Neuron (in vitro differentiated cells): Measurements from ENCODE around the gene FANCG.

Experiments
- H2AFZ ChIP-seq: one replicate; pipeline ENCODE4 v1.6.1; 2013; ENCODE audit warnings: low read depth, mild to moderate bottlenecking, inconsistent platforms, low read length, moderate library complexity
- H3K27me3 ChIP-seq: one replicate; pipeline ENCODE4 v1.6.1; 2013; ENCODE audit warnings: low read length; ENCODE audit not compliant: insufficient read depth
- H3K36me3 ChIP-seq: one replicate; pipeline ENCODE4 v1.6.1; 2013; ENCODE audit warnings: low read length; ENCODE audit not compliant: insufficient read depth
- H3K4me1 ChIP-seq: one replicate; pipeline ENCODE4 v1.6.1; 2013; ENCODE audit warnings: low read length; ENCODE audit not compliant: insufficient read depth
- H3K4me3 ChIP-seq: 2 replicates; pipeline ENCODE4 v1.5.1; 2013; ENCODE audit warnings: mild to moderate bottlenecking, low read length, moderate library complexity
- H3K9me3 ChIP-seq: one replicate; pipeline ENCODE4 v1.6.1; 2013; ENCODE audit warnings: low read length

Gene FANCG

DNA sequence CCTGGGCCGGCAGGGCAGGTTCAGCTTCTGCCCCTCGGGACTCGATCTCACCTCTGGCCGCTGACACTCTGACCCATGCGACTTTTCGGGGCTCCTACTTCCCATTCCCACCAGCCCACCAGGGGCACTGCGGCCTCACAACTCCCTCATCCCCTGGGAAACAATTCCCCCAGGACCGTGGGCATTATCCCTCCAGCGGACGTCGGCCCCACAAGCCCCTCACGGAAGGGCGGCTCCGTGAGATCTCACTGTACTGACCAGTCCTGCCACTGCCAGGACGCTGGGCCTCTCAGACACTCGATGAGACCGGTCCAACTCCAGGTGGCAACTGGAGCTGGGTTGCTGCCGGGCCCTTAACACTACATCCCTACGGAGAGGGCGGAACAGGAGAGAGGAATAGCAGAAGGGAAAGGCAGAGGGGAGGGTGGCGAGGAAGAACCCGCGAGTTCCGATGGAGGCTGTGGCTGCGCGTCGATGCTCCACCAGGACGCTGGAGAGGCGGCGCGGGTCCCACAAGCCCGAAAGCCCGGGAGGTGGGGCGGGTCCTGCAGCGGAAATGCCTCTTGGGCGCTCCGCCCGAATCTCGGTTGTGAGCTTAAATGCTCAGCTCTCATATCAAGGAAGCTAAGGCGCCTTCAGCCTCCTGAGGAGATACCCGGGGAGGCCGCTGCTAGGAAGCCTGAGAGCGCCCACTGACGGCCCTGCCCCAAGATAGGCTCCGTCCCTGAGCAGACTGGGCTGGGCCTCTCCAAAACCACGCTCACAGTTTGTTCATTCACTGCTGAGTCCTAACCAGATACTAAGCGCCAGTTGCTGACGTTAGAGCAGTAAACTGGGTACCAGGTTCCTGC, 43.7 kb downstream of the FANCG start:
- no peak overlapping the region for H3K4me3 ChIP-seq
- H3K27me3 ChIP-seq: no peaks in the 10 kb centered on the region
- no peak overlapping the region for H2AFZ ChIP-seq
- peaks cover 2% of the 10 kb centered on the region for H3K9me3 ChIP-seq
- H3K36me3 ChIP-seq: peaks cover 16% of the 10 kb centered on the region
- no peaks in the 10 kb centered on the region for H3K4me1 ChIP-seq

GRCh38 chr9:35033101-35033500, 46.6 kb downstream of the FANCG start:
- no peaks in the 10 kb centered on the region for H3K4me1 ChIP-seq

GRCh38 chr9:35029852-35030251, 49.9 kb downstream of the FANCG start:
- Histone ChIP-seq H3K36me3 (peaks cover 9% of the 10 kb centered on the region), H3K4me3 (no peak overlapping the region), H3K4me1 (no peaks in the 10 kb centered on the region), H3K9me3 (peaks cover 6% of the 10 kb centered on the region), H2AFZ (no peak overlapping the region), H3K27me3 (no peaks in the 10 kb centered on the region)

More at GRCh38 chr9:35033101-35033500, 46.6 kb downstream of the FANCG start:
- peaks cover 6% of the 10 kb centered on the region for H3K9me3 ChIP-seq
- no peak overlapping the region for H2AFZ ChIP-seq
- no peak overlapping the region for H3K4me3 ChIP-seq
- no peaks in the 10 kb centered on the region for H3K27me3 ChIP-seq
- H3K36me3 ChIP-seq: peaks cover 14% of the 10 kb centered on the region

DNA sequence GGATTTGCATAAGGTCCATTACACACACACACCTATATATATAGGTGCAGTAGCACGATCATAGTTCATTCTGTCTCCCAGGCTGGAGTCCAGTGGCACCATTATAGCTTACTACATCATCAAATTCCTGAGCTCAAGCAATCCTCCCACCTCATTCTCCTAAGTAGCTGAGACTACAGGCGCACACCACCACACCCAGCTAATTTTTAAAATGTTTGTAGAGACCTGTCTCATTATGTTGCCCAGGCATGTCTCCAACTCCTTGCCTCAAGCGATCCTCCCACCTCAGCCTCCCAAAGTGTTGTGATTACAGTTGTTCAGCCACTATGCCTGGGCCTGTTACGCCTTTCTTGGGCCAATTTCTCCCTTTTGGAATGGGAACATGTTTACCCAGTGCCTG, 50.5 kb downstream of the FANCG start:
- Histone ChIP-seq H3K36me3 (peaks cover 9% of the 10 kb centered on the region), H3K27me3 (no peaks in the 10 kb centered on the region), H2AFZ (no peak overlapping the region), H3K4me1 (no peaks in the 10 kb centered on the region), H3K4me3 (no peak overlapping the region), H3K9me3 (peaks cover 6% of the 10 kb centered on the region)

DNA sequence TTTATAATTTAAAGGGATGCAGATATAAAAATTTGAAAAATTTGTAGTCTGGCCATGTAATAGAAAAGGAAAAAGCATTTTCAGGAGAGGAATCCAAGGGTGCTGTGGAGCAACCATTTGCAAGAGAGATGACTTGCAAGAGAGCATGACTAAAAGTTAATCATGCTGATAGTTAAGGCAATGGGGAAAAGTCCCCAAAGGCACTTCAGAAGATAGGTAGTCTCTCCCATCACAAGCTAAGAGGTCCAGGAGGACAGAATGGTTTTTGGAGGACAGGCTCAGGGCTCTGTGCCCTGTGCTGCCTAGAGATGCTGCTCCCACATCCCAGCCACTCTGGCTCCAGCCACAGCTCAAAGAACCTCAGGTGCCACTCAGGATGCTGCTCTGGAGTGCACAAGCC, 51.4 kb downstream of the FANCG start:
- H3K36me3 ChIP-seq: peaks cover 9% of the 10 kb centered on the region
- no peak overlapping the region for H2AFZ ChIP-seq
- H3K4me1 ChIP-seq: no peaks in the 10 kb centered on the region
- H3K9me3 ChIP-seq: peaks cover 6% of the 10 kb centered on the region
- H3K27me3 ChIP-seq: no peaks in the 10 kb centered on the region
- H3K4me3 ChIP-seq: no peak overlapping the region

- no peak overlapping the region for H3K4me3 ChIP-seq
- peaks cover 9% of the 10 kb centered on the region for H3K36me3 ChIP-seq
- H3K9me3 ChIP-seq: peaks cover 6% of the 10 kb centered on the region
- no peaks in the 10 kb centered on the region for H3K27me3 ChIP-seq
- H3K4me1 ChIP-seq: no peaks in the 10 kb centered on the region
- no peak overlapping the region for H2AFZ ChIP-seq
Observed at GRCh38 chr9:35027860-35028259, 51.9 kb downstream of the FANCG start.

DNA sequence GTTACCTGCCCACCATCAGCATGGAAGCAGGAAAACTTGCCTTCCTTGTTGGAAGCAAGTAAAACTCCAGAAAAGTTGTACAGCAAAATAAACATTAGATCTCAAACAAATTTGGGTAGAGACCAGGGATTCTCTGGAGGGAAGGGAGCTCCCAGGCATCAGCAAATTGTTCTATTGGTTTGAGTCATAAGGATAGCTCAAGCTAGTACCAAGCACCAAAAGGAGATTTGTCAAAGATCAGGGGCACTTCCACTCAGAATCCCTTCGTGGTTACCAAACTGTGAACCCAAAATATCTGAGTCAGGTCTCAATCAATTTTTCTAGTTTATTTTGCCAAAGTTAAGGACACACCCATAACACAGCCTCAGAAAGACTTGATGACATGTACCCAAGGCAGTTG, 52.4 kb downstream of the FANCG start:
- Histone ChIP-seq H3K4me1 (no peaks in the 10 kb centered on the region), H3K36me3 (peaks cover 8% of the 10 kb centered on the region), H3K9me3 (peaks cover 6% of the 10 kb centered on the region), H3K27me3 (no peaks in the 10 kb centered on the region), H2AFZ (no peak overlapping the region), H3K4me3 (no peak overlapping the region)

GRCh38 chr9:35026671-35027070, 53.1 kb downstream of the FANCG start:
- peaks cover 6% of the 10 kb centered on the region for H3K36me3 ChIP-seq
- H3K4me1 ChIP-seq: no peaks in the 10 kb centered on the region
- peaks cover 5% of the 10 kb centered on the region for H3K9me3 ChIP-seq
- H3K4me3 ChIP-seq: no peak overlapping the region
- no peaks in the 10 kb centered on the region for H3K27me3 ChIP-seq
- no peak overlapping the region for H2AFZ ChIP-seq
